Nephron (organoid): ENCODE data around the gene TMEM106C.

Experiments
- H3K27ac Mint-ChIP-seq, 3 experiments: 2 replicates each; pipeline ENCODE4 v1.8.0; 2020; ENCODE audit warnings: mixed read lengths in 3 of 3, mild to moderate bottlenecking in 2 of 3, moderate library complexity in 1 of 3
- H3K27me3 Mint-ChIP-seq: 2 replicates; pipeline ENCODE4 v1.8.0; 2021; ENCODE audit warnings: low read depth, mild to moderate bottlenecking, moderate library complexity, mixed read lengths
- H3K36me3 Mint-ChIP-seq: 2 replicates; pipeline ENCODE4 v1.8.0; 2020; ENCODE audit warnings: low read depth, mixed read lengths
- H3K4me1 Mint-ChIP-seq: 2 replicates; pipeline ENCODE4 v1.8.0; 2020; ENCODE audit warnings: mixed read lengths
- H3K4me3 Mint-ChIP-seq, 3 experiments: 2 replicates each; pipeline ENCODE4 v1.8.0; 2020; ENCODE audit warnings: mild to moderate bottlenecking in 3 of 3, mixed read lengths in 3 of 3, moderate library complexity in 2 of 3
- H3K9me3 Mint-ChIP-seq: 2 replicates; pipeline ENCODE4 v1.8.0; 2020; ENCODE audit warnings: mixed read lengths
- CTCF ChIP-seq, 3 experiments: fragments of 200-600 bp; sonication (generic); IDR thresholded peaks; one replicate each; pipeline ENCODE4 v1.5.0; 2021; ENCODE audit warnings: antibody characterized with exemption in 3 of 3; ENCODE audit not compliant: unreplicated experiment in 3 of 3

Gene TMEM106C

DNA sequence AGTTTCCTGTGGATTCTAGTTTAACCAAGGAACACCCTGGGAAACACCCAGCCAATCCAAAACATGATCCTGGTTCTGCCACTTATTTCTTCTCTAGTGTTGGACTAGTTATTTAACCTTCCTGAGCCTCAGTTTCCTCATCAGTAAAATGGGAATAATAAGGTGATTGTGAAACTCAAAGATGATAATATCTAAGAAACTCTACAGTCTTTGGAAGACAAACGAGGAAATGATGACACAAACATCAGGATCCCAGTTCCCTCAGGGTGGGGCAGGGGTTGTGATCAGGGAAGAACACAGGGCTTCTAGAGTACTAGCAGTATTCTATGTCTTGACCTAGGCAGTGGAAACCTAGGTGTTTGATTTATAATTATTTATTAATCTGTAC lies 18.1 kb upstream of the TMEM106C start:
- Mint-ChIP-seq H3K4me3 (no peak overlapping the region), H3K4me1 (peaks cover 63% of the 10 kb centered on the region), H3K9me3 (no peaks in the 10 kb centered on the region), H3K27me3 (peaks cover 14% of the 10 kb centered on the region), H3K36me3 (no peaks in the 10 kb centered on the region), H3K27ac (peak overlapping the region in 1 of 3 experiments; percentile 26)
- no peak for TF ChIP-seq CTCF (IDR thresholded peaks at IDR 0.05; ENCODE audit: unreplicated experiment in 3 of 3)

DNA sequence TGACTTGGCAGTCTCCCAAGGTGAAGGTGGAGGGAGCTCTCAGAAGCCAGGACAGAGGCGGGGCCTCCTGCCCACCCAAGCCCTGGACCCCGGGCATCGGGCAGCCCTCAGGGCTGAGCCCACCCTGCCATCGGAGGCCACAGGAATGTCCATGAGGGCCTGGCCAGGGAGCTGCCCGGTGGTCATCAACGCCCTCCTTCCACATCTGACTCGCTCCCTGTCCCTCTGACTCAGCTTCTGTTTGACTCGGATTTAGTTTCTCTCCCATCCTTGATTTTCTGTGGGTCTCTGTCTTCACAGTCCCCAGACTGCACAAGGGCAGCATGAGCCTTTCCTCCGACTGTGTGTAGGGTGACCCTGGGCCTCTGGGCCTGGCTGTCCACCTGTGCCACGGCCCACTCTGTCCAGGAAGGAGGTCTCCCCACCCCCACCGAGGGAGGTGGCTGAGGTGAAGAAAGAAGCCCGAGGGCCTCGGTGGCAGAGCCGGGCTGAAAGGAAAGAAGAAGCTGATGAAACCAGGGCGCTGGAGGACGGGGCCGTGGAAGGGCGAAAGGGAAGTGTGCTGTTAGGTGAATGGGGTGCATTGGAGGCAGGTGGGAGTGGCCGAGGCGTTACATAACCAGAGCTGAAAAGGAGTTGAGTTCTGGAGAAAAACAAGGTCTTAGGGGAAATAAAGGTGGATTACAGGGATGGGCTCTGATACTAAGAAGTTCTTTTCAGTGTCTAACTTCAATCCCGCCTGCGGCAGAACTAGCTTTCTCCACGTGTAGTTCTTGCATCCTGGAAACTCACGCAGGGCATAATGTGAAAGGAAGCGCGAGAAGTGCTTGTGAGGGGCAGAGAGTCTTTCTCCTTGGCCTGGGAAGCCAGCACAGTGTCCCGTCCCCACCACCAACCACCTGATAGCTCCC lies 16.7 kb upstream of the TMEM106C start:
- peaks cover 14% of the 10 kb centered on the region for H3K27me3 Mint-ChIP-seq

DNA sequence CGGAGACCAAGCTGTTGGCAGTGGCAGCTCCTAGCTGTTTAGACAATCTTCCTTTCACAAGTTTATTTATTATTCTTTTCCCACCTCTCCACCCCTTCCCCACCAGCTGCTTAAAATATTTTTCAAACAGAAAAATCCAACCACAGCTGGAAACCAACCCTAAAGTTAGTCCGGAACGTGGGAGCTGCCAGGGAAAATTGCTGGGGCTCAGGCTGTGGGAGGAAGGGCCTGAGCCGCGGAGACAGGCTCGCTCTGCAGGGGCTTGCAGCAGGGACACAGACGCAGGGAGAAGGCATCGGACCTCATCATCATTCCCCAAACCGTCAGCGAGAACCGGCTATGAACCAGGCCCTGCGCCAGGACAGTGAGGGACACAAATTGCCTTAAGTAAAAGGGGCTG lies 16.1 kb upstream of the TMEM106C start:
- peak overlapping the region; percentile 18 to 32 (median 21) for H3K4me3 Mint-ChIP-seq
- peaks cover 14% of the 10 kb centered on the region for H3K27me3 Mint-ChIP-seq

More for the DNA sequence above, 16.7 kb upstream of the TMEM106C start:
- H3K36me3 Mint-ChIP-seq, result no peaks in the 10 kb centered on the region
- H3K4me3 Mint-ChIP-seq, result peak overlapping the region; percentile 18 to 37 (median 32)
- TF ChIP-seq CTCF (IDR thresholded peaks at IDR 0.05; ENCODE audit: unreplicated experiment in 3 of 3), result no peak
- no peaks in the 10 kb centered on the region for H3K9me3 Mint-ChIP-seq
- H3K27ac Mint-ChIP-seq, result peak overlapping the region; percentile 87 to 95 (median 94)
- H3K4me1 Mint-ChIP-seq, result peaks cover 59% of the 10 kb centered on the region

GRCh38 chr12:47949441-47950341 lies 13.7 kb upstream of the TMEM106C start:
- H3K36me3 Mint-ChIP-seq, result no peaks in the 10 kb centered on the region
- peak; percentile 82 to 89 (median 84) for TF ChIP-seq CTCF (IDR thresholded peaks at IDR 0.05; ENCODE audit: unreplicated experiment in 3 of 3)
- no peak overlapping the region for H3K4me3 Mint-ChIP-seq
- H3K9me3 Mint-ChIP-seq, result no peaks in the 10 kb centered on the region
- peaks cover 55% of the 10 kb centered on the region for H3K4me1 Mint-ChIP-seq
- peak overlapping the region; percentile 40 to 54 (median 41) for H3K27ac Mint-ChIP-seq
- peaks cover 14% of the 10 kb centered on the region for H3K27me3 Mint-ChIP-seq

More for the DNA sequence above, 16.1 kb upstream of the TMEM106C start:
- no peak for TF ChIP-seq CTCF (IDR thresholded peaks at IDR 0.05; ENCODE audit: unreplicated experiment in 3 of 3)
- Mint-ChIP-seq H3K4me1 (peaks cover 56% of the 10 kb centered on the region), H3K9me3 (no peaks in the 10 kb centered on the region), H3K36me3 (no peaks in the 10 kb centered on the region), H3K27ac (peak overlapping the region; percentile 87 to 95 (median 94))

DNA sequence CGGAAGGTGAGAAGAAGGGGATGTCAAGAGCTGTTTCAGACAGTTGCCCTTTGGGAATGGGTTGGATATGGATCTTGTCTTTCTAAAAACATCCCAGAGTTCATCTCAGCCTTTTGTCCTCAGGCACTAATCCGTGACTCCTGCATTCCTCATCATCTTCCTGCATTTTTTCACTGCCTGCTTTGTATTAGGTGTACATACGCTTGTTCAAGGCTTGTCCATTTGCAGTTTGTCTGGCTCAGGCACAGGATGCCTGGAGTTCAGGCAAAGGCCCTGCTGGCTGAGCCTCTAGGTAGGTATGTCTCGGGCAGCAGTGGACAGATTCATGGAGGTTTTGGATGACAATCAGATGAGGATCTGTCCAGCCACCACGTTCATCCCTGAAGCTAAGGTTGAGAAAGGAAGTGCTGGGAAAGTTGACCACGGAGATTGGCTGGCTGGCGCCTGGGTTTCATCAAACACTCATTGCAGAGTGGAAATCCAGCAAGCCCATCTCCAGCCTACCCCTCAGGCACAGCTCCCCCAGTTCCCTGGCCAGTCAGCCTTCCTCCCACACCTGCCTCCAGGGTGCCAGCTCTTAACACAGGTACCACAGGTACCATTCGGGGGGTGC lies 12.4 kb upstream of the TMEM106C start:
- Mint-ChIP-seq H3K27ac (no peak overlapping the region), H3K4me3 (no peak overlapping the region), H3K4me1 (peaks cover 56% of the 10 kb centered on the region), H3K27me3 (peaks cover 14% of the 10 kb centered on the region), H3K36me3 (no peaks in the 10 kb centered on the region), H3K9me3 (no peaks in the 10 kb centered on the region)
- TF ChIP-seq CTCF (IDR thresholded peaks at IDR 0.05; ENCODE audit: unreplicated experiment in 3 of 3), result no peak
